ENCODE results near the gene GPA33. TPM values are rescaled to one million over a fixed set of nuclear protein-coding genes. Genes with fewer than 3 reads are reported as not detected.

Gene GPA33
- total and polyA plus RNA-seq, 4 donors, result 0.26 to 1.5 (median 0.70) TPM

DNA sequence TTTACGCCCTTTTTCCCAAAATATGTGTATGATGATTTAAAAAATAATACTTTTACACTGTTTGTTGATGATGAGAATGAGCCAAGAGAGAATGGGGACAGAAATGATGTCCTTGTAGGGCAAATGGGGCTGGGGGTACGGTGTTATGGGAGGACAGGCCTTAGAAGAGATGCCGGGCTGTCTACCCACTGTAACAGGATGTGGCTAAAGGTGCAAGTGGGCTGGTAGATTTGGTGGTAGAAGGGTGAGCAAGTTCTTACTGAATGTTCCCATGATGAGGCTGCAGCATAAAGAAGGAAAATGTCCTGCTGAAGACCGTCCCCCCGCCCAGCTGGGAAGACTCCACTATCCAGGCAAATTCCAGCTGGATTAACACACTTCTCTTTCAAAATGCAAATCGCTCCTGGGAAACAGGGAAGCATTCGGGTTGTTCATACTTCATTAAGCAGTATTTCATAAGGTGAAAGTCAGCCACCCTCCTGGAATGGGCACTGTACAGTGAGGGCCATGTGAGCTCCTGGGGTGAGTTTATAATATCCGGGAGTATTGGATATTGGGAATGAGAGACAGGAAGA lies 14.0 kb downstream of the GPA33 start:
- ATAC-seq (ENCODE audit: insufficient read depth, low FRiP score) (no peak), DNase-seq (no peak)
- no peak overlapping the region for H3K4me3 ChIP-seq
- no peak overlapping the region for H3K27ac ChIP-seq (ENCODE audit: low read depth in 1 of 2, low read length in 1 of 2)
- TF ChIP-seq, protein P1, sequence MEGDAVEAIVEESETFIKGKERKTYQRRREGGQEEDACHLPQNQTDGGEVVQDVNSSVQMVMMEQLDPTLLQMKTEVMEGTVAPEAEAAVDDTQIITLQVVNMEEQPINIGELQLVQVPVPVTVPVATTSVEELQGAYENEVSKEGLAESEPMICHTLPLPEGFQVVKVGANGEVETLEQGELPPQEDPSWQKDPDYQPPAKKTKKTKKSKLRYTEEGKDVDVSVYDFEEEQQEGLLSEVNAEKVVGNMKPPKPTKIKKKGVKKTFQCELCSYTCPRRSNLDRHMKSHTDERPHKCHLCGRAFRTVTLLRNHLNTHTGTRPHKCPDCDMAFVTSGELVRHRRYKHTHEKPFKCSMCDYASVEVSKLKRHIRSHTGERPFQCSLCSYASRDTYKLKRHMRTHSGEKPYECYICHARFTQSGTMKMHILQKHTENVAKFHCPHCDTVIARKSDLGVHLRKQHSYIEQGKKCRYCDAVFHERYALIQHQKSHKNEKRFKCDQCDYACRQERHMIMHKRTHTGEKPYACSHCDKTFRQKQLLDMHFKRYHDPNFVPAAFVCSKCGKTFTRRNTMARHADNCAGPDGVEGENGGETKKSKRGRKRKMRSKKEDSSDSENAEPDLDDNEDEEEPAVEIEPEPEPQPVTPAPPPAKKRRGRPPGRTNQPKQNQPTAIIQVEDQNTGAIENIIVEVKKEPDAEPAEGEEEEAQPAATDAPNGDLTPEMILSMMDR (IDR thresholded peaks at IDR 0.05; ENCODE audit: control extremely low read depth, extremely low read depth), result no peak
- no peaks in the 10 kb centered on the region for H3K27me3 ChIP-seq (ENCODE audit: control insufficient read depth in 3 of 3, insufficient read depth in 3 of 3, low read length in 2 of 3)
- peaks cover 0 to 4% (median 0%) of the 10 kb centered on the region in 4 donors for H3K9me3 ChIP-seq (ENCODE audit: control insufficient read depth in 4 of 4, insufficient read depth in 3 of 4, low read length in 3 of 4)
- no peaks in the 10 kb centered on the region for H3K36me3 ChIP-seq (ENCODE audit: control insufficient read depth in 4 of 4, insufficient read depth in 4 of 4, low read length in 4 of 4)
- 79% methylated on average over 8 of the region's 8 CpGs for WGBS, 2 donors
- H3K9ac ChIP-seq (ENCODE audit: insufficient read depth in 1 of 2, low read length in 2 of 2), result no peak overlapping the region
- peaks cover 0 to 8% (median 0%) of the 10 kb centered on the region in 5 donors for H3K4me1 ChIP-seq (ENCODE audit: control insufficient read depth in 5 of 5, insufficient read depth in 5 of 5, low read length in 5 of 5)

DNA sequence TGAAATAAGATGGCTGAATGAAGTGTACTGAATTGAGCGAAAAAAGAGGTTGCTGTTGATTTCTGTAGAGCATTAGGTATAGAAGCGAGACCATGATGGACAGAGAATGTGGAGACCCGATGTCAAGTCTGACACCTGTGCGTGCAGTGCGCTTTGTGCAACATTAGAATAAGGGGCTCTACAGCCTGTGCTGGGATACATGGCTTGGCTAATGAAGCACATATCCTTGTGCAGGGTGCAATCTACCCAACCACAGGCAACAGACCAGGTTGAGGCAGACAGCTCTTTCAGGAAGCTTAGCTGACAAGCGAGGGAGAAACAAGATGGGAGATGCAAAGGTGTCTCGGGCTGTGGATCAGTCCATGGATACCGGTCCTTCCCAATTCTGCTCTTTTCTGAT lies 18.9 kb downstream of the GPA33 start:
- H3K9me3 ChIP-seq (ENCODE audit: control insufficient read depth in 4 of 4, insufficient read depth in 3 of 4, low read length in 3 of 4), result peaks cover 0 to 3% (median 0%) of the 10 kb centered on the region in 4 donors
- H3K4me3 ChIP-seq, result no peak overlapping the region
- no peaks in the 10 kb centered on the region for H3K27me3 ChIP-seq (ENCODE audit: control insufficient read depth in 3 of 3, insufficient read depth in 3 of 3, low read length in 2 of 3)
- no peak for DNase-seq
- 97 to 99% methylated on average over 8 of the region's 8 CpGs for WGBS, 2 donors
- TF ChIP-seq, protein P1 (IDR thresholded peaks at IDR 0.05; ENCODE audit: control extremely low read depth, extremely low read depth), result no peak
- no peak for ATAC-seq (ENCODE audit: insufficient read depth, low FRiP score)
- no peak overlapping the region for H3K9ac ChIP-seq (ENCODE audit: insufficient read depth in 1 of 2, low read length in 2 of 2)
- no peaks in the 10 kb centered on the region for H3K36me3 ChIP-seq (ENCODE audit: control insufficient read depth in 4 of 4, insufficient read depth in 4 of 4, low read length in 4 of 4)
- no peaks in the 10 kb centered on the region for H3K4me1 ChIP-seq (ENCODE audit: control insufficient read depth in 5 of 5, insufficient read depth in 5 of 5, low read length in 5 of 5)
- no peak overlapping the region for H3K27ac ChIP-seq (ENCODE audit: low read depth in 1 of 2, low read length in 1 of 2)

DNA sequence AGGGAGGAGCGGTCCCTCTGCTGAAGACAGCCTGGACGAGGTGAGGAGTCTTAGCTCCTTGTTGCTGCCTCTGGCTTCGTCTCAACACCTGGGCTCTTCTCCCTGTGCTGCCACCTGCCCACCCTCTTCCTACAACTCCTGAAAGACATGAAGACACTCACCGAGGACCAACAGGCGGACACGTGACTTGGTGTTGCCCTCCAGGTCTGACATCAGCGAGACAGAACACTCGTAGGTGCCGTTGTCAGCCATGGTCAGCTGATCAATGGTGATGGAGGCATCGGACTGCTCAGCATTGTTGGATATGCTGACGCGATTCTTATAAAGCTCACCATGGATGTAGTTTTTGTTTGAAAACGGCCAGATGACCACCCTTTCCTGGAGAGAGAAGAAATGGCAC lies 21.4 kb downstream of the GPA33 start:
- no peak for DNase-seq
- Histone ChIP-seq H3K4me3 (no peak overlapping the region), H3K4me1 (ENCODE audit: control insufficient read depth in 5 of 5, insufficient read depth in 5 of 5, low read length in 5 of 5) (no peaks in the 10 kb centered on the region), H3K27ac (ENCODE audit: low read depth in 1 of 2, low read length in 1 of 2) (no peak overlapping the region), H3K27me3 (ENCODE audit: control insufficient read depth in 3 of 3, insufficient read depth in 3 of 3, low read length in 2 of 3) (peaks cover 0 to 5% (median 0%) of the 10 kb centered on the region in 3 donors), H3K36me3 (ENCODE audit: control insufficient read depth in 4 of 4, insufficient read depth in 4 of 4, low read length in 4 of 4) (no peaks in the 10 kb centered on the region), H3K9me3 (ENCODE audit: control insufficient read depth in 4 of 4, insufficient read depth in 3 of 4, low read length in 3 of 4) (peaks cover 0 to 3% (median 0%) of the 10 kb centered on the region in 4 donors), H3K9ac (ENCODE audit: insufficient read depth in 1 of 2, low read length in 2 of 2) (no peak overlapping the region)
- TF ChIP-seq, protein P1 (IDR thresholded peaks at IDR 0.05; ENCODE audit: control extremely low read depth, extremely low read depth), result no peak
- WGBS, 2 donors, result 93 to 95% methylated on average over 13 of the region's 13 CpGs
- no peak for ATAC-seq (ENCODE audit: insufficient read depth, low FRiP score)

DNA sequence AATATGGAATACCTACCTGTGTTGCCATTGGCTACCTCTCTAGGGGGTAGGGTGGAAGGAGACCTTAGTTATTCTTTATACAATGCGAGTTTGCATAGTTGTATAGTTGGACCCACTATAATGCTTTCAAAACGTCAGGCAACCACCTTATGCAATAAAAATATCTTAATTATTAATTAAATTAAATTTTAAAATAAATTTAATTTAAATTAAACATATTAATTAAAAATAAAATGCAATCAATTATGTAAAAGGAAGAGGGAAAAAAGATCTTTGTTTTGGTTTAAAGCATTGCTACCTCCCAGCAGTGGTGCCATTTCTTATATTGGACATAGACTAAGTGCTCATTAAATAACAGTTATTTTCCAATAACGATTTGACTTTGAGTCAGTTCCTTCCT lies 22.3 kb downstream of the GPA33 start:
- Histone ChIP-seq H3K27me3 (ENCODE audit: control insufficient read depth in 3 of 3, insufficient read depth in 3 of 3, low read length in 2 of 3) (peaks cover 0 to 5% (median 0%) of the 10 kb centered on the region in 3 donors), H3K4me3 (no peak overlapping the region), H3K4me1 (ENCODE audit: control insufficient read depth in 5 of 5, insufficient read depth in 5 of 5, low read length in 5 of 5) (no peaks in the 10 kb centered on the region), H3K36me3 (ENCODE audit: control insufficient read depth in 4 of 4, insufficient read depth in 4 of 4, low read length in 4 of 4) (no peaks in the 10 kb centered on the region), H3K9ac (ENCODE audit: insufficient read depth in 1 of 2, low read length in 2 of 2) (no peak overlapping the region), H3K9me3 (ENCODE audit: control insufficient read depth in 4 of 4, insufficient read depth in 3 of 4, low read length in 3 of 4) (peaks cover 0 to 3% (median 0%) of the 10 kb centered on the region in 4 donors), H3K27ac (ENCODE audit: low read depth in 1 of 2, low read length in 1 of 2) (no peak overlapping the region)
- TF ChIP-seq, protein P1 (IDR thresholded peaks at IDR 0.05; ENCODE audit: control extremely low read depth, extremely low read depth), result no peak
- WGBS, 2 donors, result 79 to 87% methylated on average over 3 of the region's 3 CpGs
- DNase-seq (no peak), ATAC-seq (ENCODE audit: insufficient read depth, low FRiP score) (no peak)
